ENCODE data around the gene VGLL4.

DNA sequence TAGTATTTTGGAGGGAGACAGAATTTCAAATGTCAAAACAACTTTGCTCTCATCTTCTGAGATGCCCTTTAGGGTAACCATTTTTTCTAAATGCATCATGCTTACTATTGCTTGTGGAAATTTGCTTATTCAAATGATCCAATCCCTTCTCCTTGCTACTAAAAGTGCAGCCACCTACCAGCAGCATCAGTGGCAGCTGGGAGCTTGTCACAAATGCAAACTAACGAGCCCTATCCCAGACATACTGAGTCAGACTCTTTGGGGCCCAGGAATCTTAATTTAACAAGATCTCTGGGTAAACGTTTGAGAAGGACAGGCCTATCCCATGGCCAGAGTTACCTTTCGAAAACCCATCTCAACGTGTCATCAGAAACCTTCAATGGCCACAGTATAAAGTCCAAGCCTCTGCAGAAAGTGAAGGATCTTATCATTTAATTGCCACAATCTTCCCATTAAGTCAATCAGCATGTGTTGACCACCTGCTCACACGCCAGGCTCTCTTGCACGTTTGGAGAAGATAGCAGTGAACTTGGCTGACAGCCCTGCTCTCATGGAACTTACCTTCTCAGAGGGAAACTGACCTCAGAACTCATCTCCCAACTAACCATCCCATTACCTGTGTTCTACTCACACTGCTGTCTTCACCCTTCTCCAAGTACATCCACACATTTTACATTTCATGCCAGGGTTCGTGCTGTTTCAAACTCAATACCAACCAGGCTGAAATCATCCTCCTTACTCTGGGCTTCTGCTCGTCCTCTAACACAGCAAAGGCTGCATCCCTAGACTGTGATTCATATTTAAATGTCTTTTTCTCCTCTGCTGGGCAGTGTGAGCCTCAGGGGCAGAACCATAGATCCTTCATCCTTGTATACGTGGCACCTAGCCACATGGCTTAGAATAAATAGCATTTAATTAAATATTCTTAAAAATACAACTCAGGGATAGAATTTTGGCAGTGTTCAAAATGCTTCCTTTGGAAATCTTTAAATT is 24.8 kb upstream of the VGLL4 start:
- TF ChIP-seq, protein P1, sequence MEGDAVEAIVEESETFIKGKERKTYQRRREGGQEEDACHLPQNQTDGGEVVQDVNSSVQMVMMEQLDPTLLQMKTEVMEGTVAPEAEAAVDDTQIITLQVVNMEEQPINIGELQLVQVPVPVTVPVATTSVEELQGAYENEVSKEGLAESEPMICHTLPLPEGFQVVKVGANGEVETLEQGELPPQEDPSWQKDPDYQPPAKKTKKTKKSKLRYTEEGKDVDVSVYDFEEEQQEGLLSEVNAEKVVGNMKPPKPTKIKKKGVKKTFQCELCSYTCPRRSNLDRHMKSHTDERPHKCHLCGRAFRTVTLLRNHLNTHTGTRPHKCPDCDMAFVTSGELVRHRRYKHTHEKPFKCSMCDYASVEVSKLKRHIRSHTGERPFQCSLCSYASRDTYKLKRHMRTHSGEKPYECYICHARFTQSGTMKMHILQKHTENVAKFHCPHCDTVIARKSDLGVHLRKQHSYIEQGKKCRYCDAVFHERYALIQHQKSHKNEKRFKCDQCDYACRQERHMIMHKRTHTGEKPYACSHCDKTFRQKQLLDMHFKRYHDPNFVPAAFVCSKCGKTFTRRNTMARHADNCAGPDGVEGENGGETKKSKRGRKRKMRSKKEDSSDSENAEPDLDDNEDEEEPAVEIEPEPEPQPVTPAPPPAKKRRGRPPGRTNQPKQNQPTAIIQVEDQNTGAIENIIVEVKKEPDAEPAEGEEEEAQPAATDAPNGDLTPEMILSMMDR (IDR thresholded peaks at IDR 0.05) = no peak
- TF ChIP-seq POLR2A (IDR thresholded peaks at IDR 0.05) = no peak

All from gastroesophageal sphincter (tissue), 3 donors.